Right lobe of liver (tissue), 4 donors: ENCODE results near the gene INPP5A.

Source experiments
- CTCF ChIP-seq, 4 donors: fragments of 200-600 bp in 3 of 4; fragments of 450-650 bp in 1 of 4; IDR thresholded peaks; one replicate each; pipeline versions ENCODE4 v1.5.1 to v1.8.0; 2016 to 2022; ENCODE audit warnings: antibody characterized with exemption in 4 of 4, mild to moderate bottlenecking in 2 of 4
- POLR2A ChIP-seq: fragments of 450-650 bp; IDR thresholded peaks from one replicate; pipeline ENCODE4 v1.6.1; 2017; ENCODE audit warnings: antibody characterized with exemption, mild to moderate bottlenecking
- donor health status: DM: no; HTN: no; CAD: no.
- donor health status: DM: no; HTN: no; CAD: no.
- donor health status: DM: no; HTN: yes; CAD: no.

DNA sequence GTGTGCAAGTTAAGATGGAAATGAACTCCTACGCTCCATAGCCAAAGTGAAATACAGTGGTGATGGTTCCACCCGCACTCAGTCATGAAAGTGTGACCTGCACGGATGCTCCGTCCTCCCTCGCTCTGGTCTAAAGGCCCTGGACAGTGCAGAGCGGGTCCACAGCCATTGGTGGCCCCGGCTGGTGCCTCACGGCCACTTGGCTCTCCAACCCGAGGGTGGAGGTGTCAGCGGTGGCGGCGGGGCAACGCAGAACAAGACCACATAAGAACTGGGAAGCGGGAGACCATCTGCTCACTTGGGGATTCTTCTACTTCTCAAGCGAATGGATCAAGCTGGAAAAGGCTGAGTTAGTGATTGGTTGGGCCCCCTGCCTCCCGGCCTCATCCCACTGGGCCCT lies 187.6 kb downstream of the INPP5A start:
- TF ChIP-seq POLR2A: no peak
- no peak for TF ChIP-seq CTCF (IDR thresholded peaks at IDR 0.05)
